A549 (cell line): ENCODE results near the gene LETM1. TPM values are rescaled to one million over a fixed set of nuclear protein-coding genes. Genes with fewer than 3 reads are reported as not detected.

Experiments used
- ATAC-seq, 2 experiments: fragments of 200-7000 bp in 1 of 2; fragments of >200 bp in 1 of 2; cut with Nextera tagmentation in 1 of 2; cut with Tn5 transposase in 1 of 2; 3 replicates each; pipeline versions ENCODE4 v1.8.0 to v1.9.1; 2018 to 2020; ENCODE audit warnings: mild to moderate bottlenecking in 1 of 2, moderate library complexity in 1 of 2
- CTCF ChIA-PET: fragments of 300-600 bp; sonication (Branson Sonifier 250); formaldehyde crosslinking; extraction: SDS; loops from one replicate; lab custom pipeline; 2021; ENCODE audit warnings: antibody characterized with exemption, inconsistent platforms; lab: Yijun Ruan, JAX
- POLR2A ChIA-PET: fragments of 350-600 bp; formaldehyde crosslinking; extraction: SDS; loops from one replicate; lab custom pipeline; 2021; ENCODE audit warnings: antibody characterized with exemption, inconsistent platforms; lab: Yijun Ruan, JAX
- DNase-seq, 2 experiments: peaks; one replicate each; pipeline versions ENCODE4 v3.0.0 to v3.0.0-alpha.2; 2011 to 2016; ENCODE audit warnings: low read depth in 1 of 2, low spot score in 1 of 2
- FAIRE-seq: peaks from 2 replicates; lab custom pipeline; 2011; peaks lifted over from hg19 to GRCh38; lab: Jason Lieb, UNC
- H3K27ac ChIP-seq, 2 experiments: fragments of >200 bp; sonication (Bioruptor Twin); formaldehyde crosslinking; 3 replicates each; pipeline ENCODE4 v1.5.1; 2016 to 2017
- H3K4me1 ChIP-seq: fragments of >200 bp; sonication (Bioruptor Twin); formaldehyde crosslinking; 3 replicates; pipeline ENCODE4 v1.6.1; 2016
- H3K4me2 ChIP-seq: fragments of >200 bp; sonication (Bioruptor Twin); formaldehyde crosslinking; 3 replicates; pipeline ENCODE4 v1.6.1; 2016
- H3K4me3 ChIP-seq: fragments of >200 bp; sonication (Bioruptor Twin); formaldehyde crosslinking; 3 replicates; pipeline ENCODE4 v1.5.1; 2016
- H3K9me3 ChIP-seq: fragments of >200 bp; sonication (Bioruptor Twin); formaldehyde crosslinking; 3 replicates; pipeline ENCODE4 v1.6.1; 2016
- BCL3 ChIP-seq: fragments of >200 bp; sonication (Bioruptor Twin); formaldehyde crosslinking; IDR thresholded peaks from 3 replicates; pipeline ENCODE4 v1.6.1; 2016
- CBX8 ChIP-seq: fragments of 200-600 bp; sonication (generic); IDR thresholded peaks from 2 replicates; pipeline ENCODE4 v1.6.1; 2016
- CEBPB ChIP-seq, 2 experiments: fragments of >200 bp in 1 of 2; sonication (Bioruptor Twin) in 1 of 2; formaldehyde crosslinking in 1 of 2; IDR thresholded peaks; 2 replicates each; pipeline ENCODE4 v1.6.1; 2012 to 2016
- CHD2 ChIP-seq: fragments of 150-350 bp; IDR thresholded peaks from 2 replicates; pipeline ENCODE4 v1.6.1; 2014; ENCODE audit warnings: low read length; ENCODE audit not compliant: partially characterized antibody
- CHD4 ChIP-seq: fragments of 200-600 bp; sonication (generic); IDR thresholded peaks from 2 replicates; pipeline ENCODE4 v1.6.1; 2016; ENCODE audit warnings: antibody characterized with exemption, mild to moderate bottlenecking, borderline replicate concordance
- HEYL ChIP-seq: fragments of 250-450 bp; sonication (Bioruptor Pico); IDR thresholded peaks from 2 replicates; pipeline ENCODE4 v1.8.0; 2021; ENCODE audit warnings: mild to moderate bottlenecking, moderate library complexity
- MAFK ChIP-seq: fragments of 450-650 bp; IDR thresholded peaks from 2 replicates; pipeline ENCODE4 v1.6.1; 2014; ENCODE audit not compliant: partially characterized antibody
- MYC ChIP-seq: IDR thresholded peaks from 2 replicates; pipeline ENCODE4 v1.6.1; 2012; ENCODE audit warnings: mild to moderate bottlenecking, inconsistent platforms, low read length, improper control_type of control experiment, borderline replicate concordance
- PHF8 ChIP-seq: fragments of 200-600 bp; sonication (generic); IDR thresholded peaks from 2 replicates; pipeline ENCODE4 v1.6.1; 2016; ENCODE audit warnings: low read depth, mild to moderate bottlenecking, antibody characterized with exemption, moderate library complexity, borderline replicate concordance
- RFX5 ChIP-seq: fragments of 450-650 bp; IDR thresholded peaks from 2 replicates; pipeline ENCODE4 v1.7.1; 2014; ENCODE audit warnings: antibody characterized with exemption, mild to moderate bottlenecking, moderate library complexity
- ZSCAN20 ChIP-seq: fragments of 250-450 bp; sonication (Bioruptor Pico); IDR thresholded peaks from 2 replicates; pipeline ENCODE4 v1.8.0; 2022; ENCODE audit warnings: mild to moderate bottlenecking, moderate library complexity
- WGBS: methylation state at CpG from one replicate; pipeline ENCODE4 v1.1.6; 2017; ENCODE audit errors: missing lambda C conversion rate; 5-methylcytosine and 5-hydroxymethylcytosine counted together
- polyA plus RNA-seq, 4 experiments: library from polyadenylated mRNA; depleted of rRNA in 3 of 4; stranded (reverse); fragments of >200 nt; fragmentation: RNase III in 1 of 4; extraction: RNeasy Plus Mini Kit Qiagen cat#74134 plus additional on column Dnase treatment in 1 of 4; gene quantifications; 2 replicates in 3 of 4; 3 replicates in 1 of 4; pipeline ENCODE4 v1.2.3, GENCODE V29; 2011 to 2017
- TF ChIP-seq, protein P1 (sequence below): fragments of 250-450 bp; sonication (Bioruptor Pico); IDR thresholded peaks from 2 replicates; pipeline ENCODE4 v1.5.0; 2021; ENCODE audit warnings: mild to moderate bottlenecking, moderate library complexity, borderline replicate concordance
- TF ChIP-seq, protein P2 (sequence below): IDR thresholded peaks from 2 replicates; pipeline ENCODE4 v1.6.1; 2012

The LETM1 gene
- polyA plus RNA-seq, 2 of the 4 experiments (the other 2 are of a cell fraction), result 18.6 to 29.6 TPM

DNA sequence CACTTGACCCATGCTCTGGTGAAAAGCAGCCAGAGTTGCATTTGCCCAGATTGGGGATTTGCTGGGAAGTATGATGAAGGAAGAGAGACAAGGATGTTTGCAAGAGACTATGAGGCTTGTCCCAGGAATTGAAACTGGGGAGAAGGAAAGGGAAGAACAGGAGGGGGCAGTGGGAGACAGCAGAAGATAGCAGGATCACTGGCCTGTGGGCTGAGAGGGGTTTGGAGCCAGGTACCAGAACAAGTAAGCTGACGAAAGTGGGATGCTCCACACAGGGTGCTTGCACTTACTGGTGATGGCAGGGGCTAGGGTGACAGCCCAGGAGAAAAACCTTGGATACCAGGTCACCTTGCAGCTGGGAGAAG lies 3.4 kb upstream of the LETM1 start (continued):
- TF ChIP-seq, protein P1, sequence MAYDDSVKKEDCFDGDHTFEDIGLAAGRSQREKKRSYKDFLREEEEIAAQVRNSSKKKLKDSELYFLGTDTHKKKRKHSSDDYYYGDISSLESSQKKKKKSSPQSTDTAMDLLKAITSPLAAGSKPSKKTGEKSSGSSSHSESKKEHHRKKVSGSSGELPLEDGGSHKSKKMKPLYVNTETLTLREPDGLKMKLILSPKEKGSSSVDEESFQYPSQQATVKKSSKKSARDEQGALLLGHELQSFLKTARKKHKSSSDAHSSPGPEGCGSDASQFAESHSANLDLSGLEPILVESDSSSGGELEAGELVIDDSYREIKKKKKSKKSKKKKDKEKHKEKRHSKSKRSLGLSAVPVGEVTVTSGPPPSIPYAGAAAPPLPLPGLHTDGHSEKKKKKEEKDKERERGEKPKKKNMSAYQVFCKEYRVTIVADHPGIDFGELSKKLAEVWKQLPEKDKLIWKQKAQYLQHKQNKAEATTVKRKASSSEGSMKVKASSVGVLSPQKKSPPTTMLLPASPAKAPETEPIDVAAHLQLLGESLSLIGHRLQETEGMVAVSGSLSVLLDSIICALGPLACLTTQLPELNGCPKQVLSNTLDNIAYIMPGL (CRISPR knock-in tag), result no peak

GRCh38 chr4:1857931-1858330 lies 2.0 kb upstream of the LETM1 start:
- FAIRE-seq (no peak), DNase-seq (no peak), ATAC-seq (no peak)
- POLR2A ChIA-PET, result no interaction called here
- Histone ChIP-seq H3K27ac (peak overlapping the region in 1 of 2 experiments; percentile 97; a peak in 1 of 6 replicates), H3K9me3 (no peaks in the 10 kb centered on the region), H3K4me1 (peaks cover 19% of the 10 kb centered on the region; the same call in 1 of the 3 replicates), H3K4me3 (no peak overlapping the region), H3K4me2 (peak overlapping the region; percentile 95; the same call in 2 of the 3 replicates)
- CTCF ChIA-PET, result no interaction called here
- TF ChIP-seq BCL3, result no peak
- TF ChIP-seq CEBPB (IDR thresholded peaks at IDR 0.05), result no peak
- no peak for TF ChIP-seq CHD4
- no peak for TF ChIP-seq CHD2
- no peak for TF ChIP-seq MAFK
- no peak for TF ChIP-seq RFX5
- TF ChIP-seq, protein P2, sequence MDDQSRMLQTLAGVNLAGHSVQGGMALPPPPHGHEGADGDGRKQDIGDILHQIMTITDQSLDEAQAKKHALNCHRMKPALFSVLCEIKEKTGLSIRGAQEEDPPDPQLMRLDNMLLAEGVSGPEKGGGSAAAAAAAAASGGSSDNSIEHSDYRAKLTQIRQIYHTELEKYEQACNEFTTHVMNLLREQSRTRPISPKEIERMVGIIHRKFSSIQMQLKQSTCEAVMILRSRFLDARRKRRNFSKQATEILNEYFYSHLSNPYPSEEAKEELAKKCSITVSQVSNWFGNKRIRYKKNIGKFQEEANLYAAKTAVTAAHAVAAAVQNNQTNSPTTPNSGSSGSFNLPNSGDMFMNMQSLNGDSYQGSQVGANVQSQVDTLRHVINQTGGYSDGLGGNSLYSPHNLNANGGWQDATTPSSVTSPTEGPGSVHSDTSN, result no peak
- TF ChIP-seq ZSCAN20, result no peak
- no peak for TF ChIP-seq HEYL
- 100% methylated on average over 1 of the region's 5 CpGs for WGBS

GRCh38 chr4:1856943-1857699 lies 1.2 kb upstream of the LETM1 start:
- peaks cover 27% of the 10 kb centered on the region; the same call in 2 of the 3 replicates for H3K4me1 ChIP-seq
- POLR2A ChIA-PET, result interaction anchor here (1.1 to 2.8 kb wide), 2 partner anchors 11 to 13 kb away, joined by 5 to 18 read pairs; partner anchors contain the start of gene NSD2
- TF ChIP-seq CBX8 (no peak), MAFK (peak; percentile 47)
- no peak for FAIRE-seq
- H3K4me3 ChIP-seq, result peak overlapping the region; percentile 99
- WGBS, result 42% methylated on average over 22 of the region's 32 CpGs
- CTCF ChIA-PET, result interaction anchor here (1.2 kb wide), 1 partner anchor 13 kb away, joined by 4 read pairs; no protein-coding TSS in a partner anchor
- DNase-seq, result peak in 1 of 2 experiments; percentile 22
- peak overlapping the region; percentile 95 for H3K4me2 ChIP-seq
- peak overlapping the region; percentile 97 to 98 for H3K27ac ChIP-seq
- H3K9me3 ChIP-seq, result no peaks in the 10 kb centered on the region
- ATAC-seq, result peak; percentile 12 to 45; a peak in 5 of 6 replicates

GRCh38 chr4:1855333-1856070 lies 454 bp downstream of the LETM1 start:
- FAIRE-seq (no peak), DNase-seq (no peak), ATAC-seq (peak; percentile 19 to 68; a peak in 5 of 6 replicates)
- H3K4me3 ChIP-seq, result peak overlapping the region; percentile 99
- peak overlapping the region; percentile 97 to 98 for H3K27ac ChIP-seq
- peak overlapping the region; percentile 80 for H3K4me2 ChIP-seq
- no peaks in the 10 kb centered on the region for H3K9me3 ChIP-seq
- WGBS, result no CpG with 5 or more reads among the region's 92 CpGs
- ChIA-PET CTCF (interaction anchor here (1.2 kb wide), 1 partner anchor 46 kb away, joined by 3 read pairs; no protein-coding TSS in a partner anchor), POLR2A (interaction anchor here (0.7 to 2.8 kb wide), 3 partner anchors 9 to 15 kb away, joined by 3 to 18 read pairs (median 3); partner anchors contain the start of gene NSD2)
- no peak for TF ChIP-seq HEYL
- TF ChIP-seq MYC, result peak; percentile 75; the same call in 1 of the 2 replicates
- peak; percentile 23; the same call in 1 of the 2 replicates for TF ChIP-seq PHF8
- H3K4me1 ChIP-seq, result peaks cover 39% of the 10 kb centered on the region
